K562 (cell line): Measurements from ENCODE around the gene KCNAB1. TPM values are rescaled to one million over a fixed set of nuclear protein-coding genes. Genes with fewer than 3 reads are reported as not detected.
A peak's percentile ranks its signal among the peaks of the same experiment; 100 is the strongest.

ENCODE experiments used
- ATAC-seq: fragments of 200-7000 bp; cut with Tn5 transposase; 3 replicates; pipeline ENCODE4 v1.9.1; 2020; ENCODE audit warnings: moderate library complexity
- BruUV-seq: library from RNA; stranded (reverse); fragments of 400-500 nt; replicated peaks from 2 replicates; lab custom pipeline; 2021; lab: Mats Ljungman, UMichigan
- CTCF ChIA-PET: fragments of 300-600 bp; formaldehyde crosslinking; extraction: SDS; loops from one replicate; lab custom pipeline; 2021; ENCODE audit warnings: low intra/inter-chr PET ratio; lab: Yijun Ruan, JAX
- POLR2A ChIA-PET: fragments of 300-600, 350-650 bp; sonication (Branson Sonifier 250); formaldehyde crosslinking; extraction: SDS; loops from one replicate; lab custom pipeline; 2021; ENCODE audit warnings: antibody characterized with exemption, inconsistent platforms; lab: Yijun Ruan, JAX
- DNase-seq, 4 experiments: peaks; one replicate each; pipeline versions ENCODE4 v3.0.0 to v3.0.0-alpha.2; 2011 to 2018; ENCODE audit warnings: low spot score in 3 of 4, mixed read lengths in 3 of 4; ENCODE audit errors: extremely low read depth in 1 of 4
- FAIRE-seq: peaks from 2 replicates; lab custom pipeline; 2011; peaks lifted over from hg19 to GRCh38; lab: Jason Lieb, UNC
- H2AFZ ChIP-seq: 2 replicates; pipeline ENCODE4 v1.6.0; 2011; ENCODE audit warnings: low read depth, low read length, control low read depth, inconsistent platforms
- H3K27ac ChIP-seq: fragments of 200-600 bp; 3 replicates; pipeline ENCODE4 v1.8.0; 2011; ENCODE audit warnings: low read depth, mild to moderate bottlenecking, control low read depth, inconsistent platforms, low read length, moderate library complexity, mixed read lengths; ENCODE audit errors: extremely low read depth
- H3K27me3 ChIP-seq, 2 experiments: fragments of 300-600 bp in 1 of 2; 2 replicates in 1 of 2; 3 replicates in 1 of 2; pipeline versions ENCODE4 v1.6.0 to v1.8.0; 2011; ENCODE audit warnings: inconsistent platforms in 2 of 2, low read length in 2 of 2, mild to moderate bottlenecking in 1 of 2, mixed read lengths in 1 of 2, moderate library complexity in 1 of 2; ENCODE audit not compliant: control insufficient read depth in 2 of 2, insufficient read depth in 2 of 2
- H3K36me3 ChIP-seq: fragments of 300-600 bp; 3 replicates; pipeline ENCODE4 v1.8.0; 2011; ENCODE audit warnings: mild to moderate bottlenecking, low read length, inconsistent platforms; ENCODE audit not compliant: control insufficient read depth, insufficient read depth
- H3K4me1 ChIP-seq, 2 experiments: fragments of 200-600 bp in 1 of 2; replicated peaks in 1 of 2; 2 replicates in 1 of 2; 3 replicates in 1 of 2; pipeline versions ENCODE4 v1.5.1 to v1.8.0; 2011; ENCODE audit warnings: inconsistent platforms in 2 of 2, low read length in 2 of 2, mild to moderate bottlenecking in 1 of 2, mixed read lengths in 1 of 2, moderate library complexity in 1 of 2; ENCODE audit not compliant: control insufficient read depth in 2 of 2, insufficient read depth in 2 of 2
- H3K4me2 ChIP-seq: 2 replicates; pipeline ENCODE4 v1.6.1; 2011; ENCODE audit warnings: low read length, control low read depth, inconsistent platforms, mixed read lengths; ENCODE audit not compliant: insufficient read depth
- H3K4me3 ChIP-seq: fragments of 200-600 bp; sonication (generic), shearing (Covaris generic); 2 replicates; pipeline ENCODE4 v1.5.1; 2016; ENCODE audit warnings: control low read depth, inconsistent platforms
- H3K79me2 ChIP-seq: fragments of 200-600 bp; 3 replicates; pipeline ENCODE4 v1.8.0; 2011; ENCODE audit warnings: low read length, inconsistent platforms; ENCODE audit not compliant: control insufficient read depth, insufficient read depth
- H3K9ac ChIP-seq, 2 experiments: 2 replicates each; pipeline versions ENCODE4 v1.6.0 to v1.6.1; 2011; ENCODE audit warnings: low read depth in 2 of 2, low read length in 2 of 2, control low read depth in 1 of 2, inconsistent platforms in 1 of 2, mild to moderate bottlenecking in 1 of 2, mixed read lengths in 1 of 2; ENCODE audit not compliant: insufficient read depth in 1 of 2
- H3K9me1 ChIP-seq: one replicate; pipeline ENCODE4 v1.6.0; 2011; ENCODE audit warnings: inconsistent platforms, mild to moderate bottlenecking, low read length, moderate library complexity; ENCODE audit not compliant: control insufficient read depth, insufficient read depth
- H3K9me3 ChIP-seq: replicated peaks from 2 replicates; pipeline ENCODE4 v1.5.1; 2011; ENCODE audit warnings: low read depth, low read length, inconsistent platforms; ENCODE audit not compliant: control insufficient read depth, insufficient read depth
- H4K20me1 ChIP-seq: replicated peaks from 2 replicates; pipeline ENCODE4 v1.6.1; 2011; ENCODE audit warnings: low read length, inconsistent platforms, mixed read lengths; ENCODE audit not compliant: control insufficient read depth, insufficient read depth
- BRD9 ChIP-seq: fragments of 450-650 bp; IDR thresholded peaks from 2 replicates; pipeline ENCODE4 v1.6.1; 2018; ENCODE audit warnings: low read depth; ENCODE audit not compliant: partially characterized antibody
- ETV6 ChIP-seq, 3 experiments: fragments of 150-350 bp in 1 of 3; sonication (generic) in 1 of 3; formaldehyde crosslinking in 1 of 3; IDR thresholded peaks; 2 replicates each; pipeline versions ENCODE4 v1.6.1 to v1.8.0; 2014 to 2022; ENCODE audit warnings: borderline replicate concordance in 2 of 3, low read depth in 2 of 3, antibody characterized with exemption in 1 of 3, low read length in 1 of 3, mild to moderate bottlenecking in 1 of 3, missing genetic modification reagents in 1 of 3
- HOMEZ ChIP-seq: fragments of 250-450 bp; sonication (Bioruptor Pico); IDR thresholded peaks from 2 replicates; pipeline ENCODE4 v1.4.0; 2020; ENCODE audit warnings: mild to moderate bottlenecking, moderate library complexity
- MXI1 ChIP-seq: IDR thresholded peaks from 2 replicates; pipeline ENCODE4 v1.6.1; 2011; ENCODE audit warnings: low read depth, mild to moderate bottlenecking, improper control_type of control experiment, low read length
- NFIC ChIP-seq: fragments of 450-650 bp; IDR thresholded peaks from 2 replicates; pipeline ENCODE4 v1.6.1; 2017; ENCODE audit warnings: mild to moderate bottlenecking, inconsistent platforms
- NFIX ChIP-seq: fragments of 250-450 bp; sonication (Bioruptor Pico); IDR thresholded peaks from 2 replicates; pipeline ENCODE4 v1.4.0; 2020; ENCODE audit warnings: low read depth, mild to moderate bottlenecking, moderate library complexity
- PYGO2 ChIP-seq: fragments of 450-650 bp; IDR thresholded peaks from 2 replicates; pipeline ENCODE4 v1.6.1; 2016; ENCODE audit warnings: mild to moderate bottlenecking, missing genetic modification characterization, moderate library complexity, missing compliant biosample characterization
- RAD21 ChIP-seq, 2 experiments: fragments of 250-450 bp in 1 of 2; fragments of 450-650 bp in 1 of 2; sonication (Bioruptor Pico) in 1 of 2; formaldehyde crosslinking in 1 of 2; IDR thresholded peaks in 1 of 2; conservative IDR thresholded peaks in 1 of 2; 2 replicates each; pipeline versions ENCODE4 v1.4.0 to v1.8.0; 2020 to 2022; ENCODE audit warnings: mild to moderate bottlenecking in 2 of 2, moderate library complexity in 1 of 2
- RFX7 ChIP-seq: fragments of 250-450 bp; sonication (Bioruptor Pico); IDR thresholded peaks from 2 replicates; pipeline ENCODE4 v1.5.1; 2021; ENCODE audit warnings: mild to moderate bottlenecking
- RNF219 ChIP-seq: fragments of 250-450 bp; sonication (Bioruptor Pico); IDR thresholded peaks from 2 replicates; pipeline ENCODE4 v1.5.0; 2022; ENCODE audit warnings: mild to moderate bottlenecking
- SRSF9 ChIP-seq: fragments of 200-400 bp; formaldehyde crosslinking; IDR thresholded peaks from 2 replicates; pipeline ENCODE4 v1.6.1; 2017; ENCODE audit warnings: low read depth, low read length, borderline replicate concordance
- USF2 ChIP-seq: sonication (generic); formaldehyde crosslinking; IDR thresholded peaks from 2 replicates; pipeline ENCODE4 v1.5.0; 2020; ENCODE audit warnings: missing genetic modification reagents
- ZNF212 ChIP-seq: fragments of 450-650 bp; formaldehyde crosslinking; IDR thresholded peaks from 2 replicates; pipeline ENCODE4 v1.4.0; 2020; ENCODE audit warnings: mild to moderate bottlenecking
- ZNF311 ChIP-seq: fragments of 250-450 bp; sonication (Bioruptor Pico); IDR thresholded peaks from 2 replicates; pipeline ENCODE4 v1.4.0; 2020; ENCODE audit warnings: mild to moderate bottlenecking, moderate library complexity
- ZNF583 ChIP-seq: fragments of 250-450 bp; sonication (Bioruptor Pico); IDR thresholded peaks from 2 replicates; pipeline ENCODE4 v1.4.0; 2020
- WGBS: fragments of 100-300 bp; shearing (Covaris generic); methylation state at CpG from one replicate; pipeline ENCODE4 v1.1.6; 2016; ENCODE audit warnings: low coverage, mixed read lengths; ENCODE audit not compliant: insufficient coverage; ENCODE audit errors: missing lambda C conversion rate; 5-methylcytosine and 5-hydroxymethylcytosine counted together
- in situ Hi-C: fragments of 300-500 bp; cut with MboI; formaldehyde crosslinking; loops from 4 replicates; pipeline ENCODE4 v1.15.0; 2018; ENCODE audit warnings: inconsistent platforms, mixed read lengths
- intact Hi-C: fragments of 100-400 bp; cut with micrococcal nuclease; formaldehyde crosslinking; loops from 2 replicates; pipeline ENCODE4 v1.14.2; 2022
- polyA plus RNA-seq, 8 experiments: library from polyadenylated mRNA; depleted of rRNA in 4 of 8; stranded (reverse) in 5 of 8; unstranded in 3 of 8; fragments of >200 nt; fragmentation: Nextera tagmentation in 2 of 8; fragmentation: Illumina TruSeq in 1 of 8; extraction: Ambion mirVana in 2 of 8; extraction: Trizol in 1 of 8; gene quantifications; 2 replicates each; pipeline versions ENCODE4 v1.2.1 to v1.2.3, GENCODE V29; 2011 to 2014; ENCODE audit warnings: inconsistent platforms in 1 of 8, missing spikeins in 1 of 8
- total RNA-seq, 7 experiments: library from RNA; depleted of rRNA in 6 of 7; stranded (reverse); fragments of >200 nt in 6 of 7; fragmentation: Illumina TruSeq in 2 of 7; extraction: Trizol in 2 of 7; gene quantifications; 2 replicates each; pipeline versions ENCODE4 v1.2.1 to v1.2.3, GENCODE V29; 2011 to 2021; ENCODE audit warnings: low replicate concordance in 1 of 7

Gene KCNAB1
- total and polyA plus RNA-seq, 9 of the 15 experiments (the other 6 are each of a cell fraction or from before 2014, with no cell fraction given) = 0.14 to 1.2 (median 0.51) TPM

- TF ChIP-seq HOMEZ (no peak), RFX7 (no peak), USF2 (CRISPR knock-in tag) (no peak), BRD9 (no peak), ZNF583 (CRISPR knock-in tag) (no peak), PYGO2 (tag) (no peak), ZNF212 (no peak)
Measured at GRCh38 chr3:156170571-156170970, 50.2 kb downstream of the KCNAB1 start (continued).

- in situ Hi-C loops (loop anchor here (25.0 kb wide), 2 partner anchors 216 to 341 kb away; no protein-coding TSS in a partner anchor), intact Hi-C loops (no loop called here)
- Histone ChIP-seq H3K27ac (no peak overlapping the region), H3K9me1 (no peaks in the 10 kb centered on the region), H2AFZ (no peak overlapping the region), H3K9ac (no peak overlapping the region), H3K36me3 (no peaks in the 10 kb centered on the region), H4K20me1 (no peaks in the 10 kb centered on the region), H3K79me2 (no peaks in the 10 kb centered on the region), H3K4me1 (peaks cover 0 to 1% of the 10 kb centered on the region in 2 experiments; a peak in 1 of 5 replicates), H3K27me3 (peaks cover 10 to 20% of the 10 kb centered on the region in 2 experiments; a peak in 3 of 5 replicates), H3K4me3 (no peak overlapping the region), H3K9me3 (no peaks in the 10 kb centered on the region), H3K4me2 (no peak overlapping the region)
- ChIA-PET POLR2A (no interaction called here), CTCF (no interaction called here)
- FAIRE-seq = no peak
- no peak for ATAC-seq
- DNase-seq = peak in 2 of 4 experiments; percentile 11 to 17
- 1% methylated on average over 5 of the region's 5 CpGs for WGBS
- BruUV-seq = no TSS peak
- TF ChIP-seq ZNF311 (CRISPR knock-in tag) (no peak), RAD21 (CRISPR knock-in tag; conservative IDR thresholded peaks at IDR 0.05 in 1 of 2, IDR thresholded peaks at IDR 0.05 in 1 of 2) (0 out of 4 replicates have a peak, but pooled peaks of 1 of the 2 experiments have one; percentile 5), NFIC (peak; percentile 99), ETV6 (IDR thresholded peaks at IDR 0.05; ENCODE audit: borderline replicate concordance in 1 of 2, low read depth in 2 of 2, low read length in 1 of 2) (no peak), ETV6 (CRISPR knock-in tag; IDR thresholded peaks at IDR 0.05; ENCODE audit: borderline replicate concordance) (no peak), RNF219 (CRISPR knock-in tag) (no peak), NFIX (peak; percentile 99), SRSF9 (no peak), MXI1 (no peak)
Measured at GRCh38 chr3:156171281-156172267, 51.2 kb downstream of the KCNAB1 start.
